ENCODE data around the gene ENTREP1. TPM values are rescaled to one million over a fixed set of nuclear protein-coding genes. Genes with fewer than 3 reads are reported as not detected.

ENTREP1 gene
- total RNA-seq, 1 experiment from 2014 or later: 0.35 TPM

DNA sequence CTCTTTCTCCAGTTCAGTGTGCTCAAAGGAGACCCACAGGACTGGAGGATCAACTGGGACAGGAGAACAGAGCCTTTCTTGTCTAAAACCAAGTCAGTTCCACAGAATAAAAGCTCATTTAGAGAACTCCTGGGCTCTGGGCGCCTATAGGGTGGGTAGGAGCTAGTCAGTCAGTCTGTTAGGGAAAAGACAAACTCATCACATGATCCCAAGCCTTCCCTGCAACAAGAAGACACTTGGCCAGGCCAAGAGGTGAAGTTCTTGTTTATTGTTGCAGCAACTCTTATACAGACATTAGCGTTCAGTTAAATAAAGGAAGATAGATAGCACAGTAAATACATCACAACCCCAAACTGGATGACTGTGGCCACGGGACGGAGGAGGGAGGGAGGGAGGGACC lies 102.3 kb downstream of the ENTREP1 start:
- ChIA-PET CTCF (no interaction called here), POLR2A (ENCODE audit: unreplicated experiment) (no interaction called here)
- H2AFZ ChIP-seq: no peak overlapping the region
- no peaks in the 10 kb centered on the region for H3K9me3 ChIP-seq (ENCODE audit: insufficient read depth, low read depth)
- intact Hi-C loops (cut with micrococcal nuclease; ENCODE audit: unreplicated experiment): no loop called here
- no peak overlapping the region for H3K4me2 ChIP-seq
- no peaks in the 10 kb centered on the region for H4K20me1 ChIP-seq (ENCODE audit: insufficient read depth)
- no peaks in the 10 kb centered on the region for H3K27me3 ChIP-seq (ENCODE audit: insufficient read depth, low read depth)
- H3K4me3 ChIP-seq: no peak overlapping the region
- H3K9me2 ChIP-seq (ENCODE audit: insufficient read depth): no peaks in the 10 kb centered on the region
- no peaks in the 10 kb centered on the region for H3K36me3 ChIP-seq (ENCODE audit: low read depth)
- H3F3A ChIP-seq (ENCODE audit: insufficient read depth, low read depth): no peaks in the 10 kb centered on the region
- no peaks in the 10 kb centered on the region for H3K79me2 ChIP-seq (ENCODE audit: low read depth)
- H3K27ac ChIP-seq: no peak overlapping the region
- DNase-seq: no peak
- no peaks in the 10 kb centered on the region for H3K4me1 ChIP-seq (replicated peaks; ENCODE audit: insufficient read depth)
- TF ChIP-seq, protein P1, sequence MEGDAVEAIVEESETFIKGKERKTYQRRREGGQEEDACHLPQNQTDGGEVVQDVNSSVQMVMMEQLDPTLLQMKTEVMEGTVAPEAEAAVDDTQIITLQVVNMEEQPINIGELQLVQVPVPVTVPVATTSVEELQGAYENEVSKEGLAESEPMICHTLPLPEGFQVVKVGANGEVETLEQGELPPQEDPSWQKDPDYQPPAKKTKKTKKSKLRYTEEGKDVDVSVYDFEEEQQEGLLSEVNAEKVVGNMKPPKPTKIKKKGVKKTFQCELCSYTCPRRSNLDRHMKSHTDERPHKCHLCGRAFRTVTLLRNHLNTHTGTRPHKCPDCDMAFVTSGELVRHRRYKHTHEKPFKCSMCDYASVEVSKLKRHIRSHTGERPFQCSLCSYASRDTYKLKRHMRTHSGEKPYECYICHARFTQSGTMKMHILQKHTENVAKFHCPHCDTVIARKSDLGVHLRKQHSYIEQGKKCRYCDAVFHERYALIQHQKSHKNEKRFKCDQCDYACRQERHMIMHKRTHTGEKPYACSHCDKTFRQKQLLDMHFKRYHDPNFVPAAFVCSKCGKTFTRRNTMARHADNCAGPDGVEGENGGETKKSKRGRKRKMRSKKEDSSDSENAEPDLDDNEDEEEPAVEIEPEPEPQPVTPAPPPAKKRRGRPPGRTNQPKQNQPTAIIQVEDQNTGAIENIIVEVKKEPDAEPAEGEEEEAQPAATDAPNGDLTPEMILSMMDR (conservative IDR thresholded peaks at IDR 0.05): no peak
- TF ChIP-seq EZH2 (IDR thresholded peaks at IDR 0.05; ENCODE audit: low read depth): no peak
- BruUV-seq (replicated peaks): no TSS peak

DNA sequence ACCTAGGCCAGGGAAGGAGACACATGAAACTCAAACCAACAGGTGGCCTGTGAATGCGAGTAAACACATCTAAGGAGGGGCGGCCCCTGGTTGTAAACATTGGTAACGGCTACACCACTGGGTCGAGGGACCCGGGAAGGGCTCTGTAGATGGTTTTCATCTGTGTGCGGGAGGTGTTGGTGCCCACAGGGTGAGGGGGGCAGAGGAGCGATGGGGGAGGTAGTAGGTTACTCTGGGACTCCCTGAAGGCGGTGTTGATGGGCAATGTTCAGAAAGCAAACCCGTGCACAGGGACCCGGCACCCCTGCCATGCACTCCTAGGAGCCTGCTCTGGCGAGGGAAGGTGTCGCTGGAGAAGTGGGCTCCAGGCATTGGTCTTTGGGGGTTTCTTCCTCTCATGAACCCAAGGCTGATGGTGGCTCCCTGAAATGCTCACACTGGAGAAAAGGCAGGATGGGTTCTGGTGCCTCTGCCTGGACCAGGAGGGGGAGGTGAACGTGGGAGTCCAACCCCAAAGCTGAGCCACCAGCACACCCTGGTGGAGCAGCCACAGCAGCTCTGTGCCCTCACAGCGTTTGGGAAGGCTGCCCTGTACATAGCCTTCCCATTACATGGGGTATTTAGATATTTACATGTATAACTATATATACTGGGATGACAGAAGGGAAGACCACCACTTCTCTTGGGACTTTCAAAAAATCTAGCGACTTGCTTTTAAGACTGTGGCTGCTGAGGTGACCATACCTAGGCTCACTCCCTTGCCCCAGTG lies 103.2 kb downstream of the ENTREP1 start:
- Histone ChIP-seq H4K20me1 (ENCODE audit: insufficient read depth) (no peaks in the 10 kb centered on the region), H3F3A (ENCODE audit: insufficient read depth, low read depth) (no peaks in the 10 kb centered on the region), H3K9me3 (ENCODE audit: insufficient read depth, low read depth) (no peaks in the 10 kb centered on the region), H3K27ac (no peak overlapping the region), H3K27me3 (ENCODE audit: insufficient read depth, low read depth) (no peaks in the 10 kb centered on the region), H3K79me2 (ENCODE audit: low read depth) (no peaks in the 10 kb centered on the region), H2AFZ (no peak overlapping the region), H3K9me2 (ENCODE audit: insufficient read depth) (no peaks in the 10 kb centered on the region), H3K4me2 (no peak overlapping the region), H3K36me3 (ENCODE audit: low read depth) (no peaks in the 10 kb centered on the region), H3K4me3 (no peak overlapping the region), H3K4me1 (replicated peaks; ENCODE audit: insufficient read depth) (no peaks in the 10 kb centered on the region)
- intact Hi-C loops (cut with micrococcal nuclease; ENCODE audit: unreplicated experiment): no loop called here
- POLR2A ChIA-PET (ENCODE audit: unreplicated experiment): no interaction called here
- CTCF ChIA-PET: interaction anchor here (0.5 kb wide), 1 partner anchor 48 kb away, joined by 3 read pairs; no protein-coding TSS in a partner anchor
- no peak for DNase-seq
- BruUV-seq (replicated peaks): no TSS peak
- TF ChIP-seq EZH2 (IDR thresholded peaks at IDR 0.05; ENCODE audit: low read depth): no peak
- TF ChIP-seq, protein P1 (conservative IDR thresholded peaks at IDR 0.05): no peak

DNA sequence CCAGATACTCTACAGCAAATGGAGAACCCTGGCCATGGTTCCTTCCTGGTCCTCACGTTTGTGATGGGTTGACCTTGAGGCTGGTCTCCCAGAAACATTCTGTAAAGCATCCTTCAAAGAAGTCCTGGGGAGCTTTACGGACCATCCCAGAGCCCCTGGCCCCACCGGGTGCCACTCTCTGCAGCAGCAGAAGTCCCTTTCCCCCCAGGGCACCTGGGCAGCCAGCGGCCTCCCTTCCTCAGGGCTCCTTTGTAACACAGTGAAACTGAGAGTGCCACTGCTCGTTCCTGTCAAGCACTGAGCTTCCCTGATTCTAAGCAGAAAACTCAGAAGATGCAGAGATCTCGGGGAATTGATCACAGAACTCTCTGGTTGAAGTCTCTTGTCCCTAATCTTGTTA lies 104.3 kb downstream of the ENTREP1 start:
- no peak for DNase-seq
- Histone ChIP-seq H3K9me3 (ENCODE audit: insufficient read depth, low read depth) (no peaks in the 10 kb centered on the region), H3K4me1 (replicated peaks; ENCODE audit: insufficient read depth) (no peaks in the 10 kb centered on the region), H3K4me3 (no peak overlapping the region), H3F3A (ENCODE audit: insufficient read depth, low read depth) (no peaks in the 10 kb centered on the region), H2AFZ (no peak overlapping the region), H3K4me2 (no peak overlapping the region), H3K9me2 (ENCODE audit: insufficient read depth) (no peaks in the 10 kb centered on the region), H3K27me3 (ENCODE audit: insufficient read depth, low read depth) (no peaks in the 10 kb centered on the region), H3K27ac (no peak overlapping the region), H3K79me2 (ENCODE audit: low read depth) (no peaks in the 10 kb centered on the region), H3K36me3 (ENCODE audit: low read depth) (no peaks in the 10 kb centered on the region), H4K20me1 (ENCODE audit: insufficient read depth) (no peaks in the 10 kb centered on the region)
- POLR2A ChIA-PET (ENCODE audit: unreplicated experiment): no interaction called here
- CTCF ChIA-PET: no interaction called here
- intact Hi-C loops (cut with micrococcal nuclease; ENCODE audit: unreplicated experiment): no loop called here
- TF ChIP-seq, protein P1 (conservative IDR thresholded peaks at IDR 0.05): no peak
- no peak for TF ChIP-seq EZH2 (IDR thresholded peaks at IDR 0.05; ENCODE audit: low read depth)
- no TSS peak for BruUV-seq (replicated peaks)
